Uterus (tissue), 4 donors: ENCODE data around the gene PUS1. TPM values are rescaled to one million over a fixed set of nuclear protein-coding genes. Genes with fewer than 3 reads are reported as not detected.

Experiments used
- DNase-seq, 2 donors: peaks; one replicate each; pipeline ENCODE4 v3.0.0-alpha.2; 2019 to 2020
- H3K27ac ChIP-seq, 2 donors: fragments of 200-600 bp; sonication (generic); 1 replicate in 1 of 2; 2 replicates in 1 of 2; pipeline ENCODE4 v1.5.1; 2016 to 2018
- H3K27me3 ChIP-seq, 2 donors: fragments of 200-600 bp; sonication (generic); one replicate each; pipeline ENCODE4 v1.5.1; 2018 to 2019; ENCODE audit warnings: control low read depth in 1 of 2
- H3K36me3 ChIP-seq, 2 donors: fragments of 200-600 bp; sonication (generic); one replicate each; pipeline ENCODE4 v1.5.1; 2019; ENCODE audit warnings: control low read depth in 1 of 2
- H3K4me1 ChIP-seq, 2 donors: fragments of 200-600 bp; sonication (generic); one replicate each; pipeline ENCODE4 v1.5.1; 2018 to 2019; ENCODE audit warnings: control low read depth in 1 of 2
- H3K4me3 ChIP-seq, 2 donors: fragments of 200-600 bp; sonication (generic); 1 replicate in 1 of 2; 2 replicates in 1 of 2; pipeline ENCODE4 v1.5.1; 2018 to 2019; ENCODE audit warnings: mild to moderate bottlenecking in 1 of 2
- H3K9me3 ChIP-seq, 2 donors: fragments of 200-600 bp; sonication (generic); one replicate each; pipeline ENCODE4 v1.5.1; 2019; ENCODE audit warnings: control low read depth in 1 of 2
- CTCF ChIP-seq, 4 experiments: fragments of 200-600 bp in 2 of 4; fragments of 450-650 bp in 2 of 4; sonication (generic) in 2 of 4; IDR thresholded peaks; one replicate each; pipeline ENCODE4 v1.5.1; 2016 to 2019; ENCODE audit warnings: antibody characterized with exemption in 4 of 4, mild to moderate bottlenecking in 2 of 4, moderate library complexity in 1 of 4
- POLR2A ChIP-seq, 2 donors: fragments of 450-650 bp; IDR thresholded peaks; one replicate each; pipeline ENCODE4 v1.6.1; 2016; ENCODE audit warnings: antibody characterized with exemption in 2 of 2, mild to moderate bottlenecking in 1 of 2, moderate library complexity in 1 of 2
- intact Hi-C: fragments of 100-400 bp; cut with DNase I; formaldehyde crosslinking; loops from one replicate; pipeline ENCODE4 v1.15.1; 2023; ENCODE audit warnings: low total_unique reads
- total RNA-seq, 4 donors: library from RNA; depleted of rRNA in 3 of 4; stranded (reverse); fragments of >200 nt in 3 of 4; gene quantifications; one replicate each; pipeline versions ENCODE4 v1.1.0 to v1.2.4, GENCODE V29; 2014 to 2023
- donor health status: DM: yes; HTN: yes; CAD: no.

PUS1 gene
- total RNA-seq, 4 donors from 2014 or later: 0.59 to 29.2 (median 12.5) TPM

- H3K9me3 ChIP-seq: no peaks in the 10 kb centered on the region
- intact Hi-C loops: no loop called here
- no peaks in the 10 kb centered on the region for H3K36me3 ChIP-seq
- H3K27me3 ChIP-seq: no peaks in the 10 kb centered on the region
- no peak for DNase-seq
- H3K4me3 ChIP-seq: no peak overlapping the region
- H3K27ac ChIP-seq: no peak overlapping the region
- peaks cover 0 to 6% of the 10 kb centered on the region in 2 donors for H3K4me1 ChIP-seq
- no peak for TF ChIP-seq CTCF (IDR thresholded peaks at IDR 0.05)
- no peak for TF ChIP-seq POLR2A (IDR thresholded peaks at IDR 0.05)
These were observed 5.5 kb downstream of the PUS1 start for GRCh38 chr12:131934535-131934934.

DNA sequence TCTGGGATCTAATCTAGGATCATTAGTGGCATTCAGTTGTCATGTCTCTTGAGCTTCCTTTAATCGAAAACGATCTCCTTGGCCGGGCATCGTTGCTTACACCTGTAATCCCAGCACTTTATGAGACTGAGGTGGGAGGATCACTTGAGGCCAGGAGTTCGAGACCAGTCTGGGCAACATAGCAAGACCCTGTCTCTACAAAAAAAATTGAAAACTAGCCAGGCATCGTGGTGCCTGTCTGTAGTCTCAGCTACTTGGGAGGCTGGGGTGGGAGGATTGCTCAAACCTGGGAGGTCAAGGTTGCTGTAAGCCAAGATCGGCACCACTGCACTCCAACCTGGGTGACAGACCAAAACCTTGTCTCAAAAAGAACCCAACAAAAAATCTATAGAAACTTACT is 9.0 kb downstream of the PUS1 start:
- no peak for DNase-seq
- Histone ChIP-seq H3K27ac (no peak overlapping the region), H3K36me3 (no peaks in the 10 kb centered on the region), H3K4me3 (no peak overlapping the region), H3K27me3 (no peaks in the 10 kb centered on the region), H3K4me1 (no peaks in the 10 kb centered on the region), H3K9me3 (no peaks in the 10 kb centered on the region)
- TF ChIP-seq CTCF (IDR thresholded peaks at IDR 0.05): no peak
- TF ChIP-seq POLR2A (IDR thresholded peaks at IDR 0.05): no peak
- intact Hi-C loops: no loop called here

DNA sequence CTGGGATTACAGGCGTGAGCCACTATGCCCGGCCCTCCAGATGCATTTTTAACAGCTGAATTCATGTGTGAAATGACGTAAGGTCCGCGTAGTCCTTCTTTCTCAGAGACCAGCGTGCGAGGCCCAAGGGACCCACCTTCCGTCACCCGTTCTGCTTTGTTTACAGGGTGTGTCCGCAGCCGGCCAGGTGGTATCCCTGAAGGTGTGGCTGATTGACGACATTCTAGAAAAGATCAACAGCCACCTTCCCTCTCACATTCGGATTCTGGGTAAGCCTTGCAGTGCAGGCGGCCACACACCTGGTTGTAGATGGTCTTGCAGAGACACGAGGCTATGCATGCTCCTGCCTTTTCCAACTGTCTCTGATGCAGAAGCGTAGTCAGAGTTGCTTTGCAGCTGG is 9.9 kb downstream of the PUS1 start:
- no peaks in the 10 kb centered on the region for H3K36me3 ChIP-seq
- H3K4me3 ChIP-seq: no peak overlapping the region
- no peak overlapping the region for H3K27ac ChIP-seq
- intact Hi-C loops: no loop called here
- DNase-seq: no peak
- no peak for TF ChIP-seq POLR2A (IDR thresholded peaks at IDR 0.05)
- H3K9me3 ChIP-seq: no peaks in the 10 kb centered on the region
- H3K27me3 ChIP-seq: no peaks in the 10 kb centered on the region
- no peaks in the 10 kb centered on the region for H3K4me1 ChIP-seq

DNA sequence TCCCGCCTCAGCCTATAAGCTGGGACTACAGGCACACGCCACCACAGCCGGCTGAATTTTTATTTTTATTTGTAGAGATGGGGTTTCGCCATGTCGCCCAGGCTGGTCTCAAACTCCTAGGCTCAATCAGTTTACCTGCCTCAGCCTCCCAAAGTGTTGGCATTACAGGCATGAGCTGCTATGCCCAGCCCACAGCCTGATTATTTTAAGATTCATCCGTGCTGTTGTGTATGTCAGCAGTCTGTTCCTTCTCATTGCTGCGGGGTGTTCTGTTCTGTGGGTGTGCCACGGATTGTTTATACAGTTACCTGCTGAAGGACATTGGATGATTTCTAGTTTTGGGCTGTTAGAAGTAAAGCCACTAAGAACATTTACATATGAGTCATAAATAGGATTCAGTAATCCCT is 11.1 kb downstream of the PUS1 start:
- intact Hi-C loops: no loop called here
- no peaks in the 10 kb centered on the region for H3K27me3 ChIP-seq
- H3K4me1 ChIP-seq: no peaks in the 10 kb centered on the region
- no peak overlapping the region for H3K27ac ChIP-seq
- H3K4me3 ChIP-seq: no peak overlapping the region
- no peak for DNase-seq
- TF ChIP-seq CTCF (IDR thresholded peaks at IDR 0.05) (no peak), POLR2A (IDR thresholded peaks at IDR 0.05) (no peak)
- no peaks in the 10 kb centered on the region for H3K9me3 ChIP-seq
- no peaks in the 10 kb centered on the region for H3K36me3 ChIP-seq

DNA sequence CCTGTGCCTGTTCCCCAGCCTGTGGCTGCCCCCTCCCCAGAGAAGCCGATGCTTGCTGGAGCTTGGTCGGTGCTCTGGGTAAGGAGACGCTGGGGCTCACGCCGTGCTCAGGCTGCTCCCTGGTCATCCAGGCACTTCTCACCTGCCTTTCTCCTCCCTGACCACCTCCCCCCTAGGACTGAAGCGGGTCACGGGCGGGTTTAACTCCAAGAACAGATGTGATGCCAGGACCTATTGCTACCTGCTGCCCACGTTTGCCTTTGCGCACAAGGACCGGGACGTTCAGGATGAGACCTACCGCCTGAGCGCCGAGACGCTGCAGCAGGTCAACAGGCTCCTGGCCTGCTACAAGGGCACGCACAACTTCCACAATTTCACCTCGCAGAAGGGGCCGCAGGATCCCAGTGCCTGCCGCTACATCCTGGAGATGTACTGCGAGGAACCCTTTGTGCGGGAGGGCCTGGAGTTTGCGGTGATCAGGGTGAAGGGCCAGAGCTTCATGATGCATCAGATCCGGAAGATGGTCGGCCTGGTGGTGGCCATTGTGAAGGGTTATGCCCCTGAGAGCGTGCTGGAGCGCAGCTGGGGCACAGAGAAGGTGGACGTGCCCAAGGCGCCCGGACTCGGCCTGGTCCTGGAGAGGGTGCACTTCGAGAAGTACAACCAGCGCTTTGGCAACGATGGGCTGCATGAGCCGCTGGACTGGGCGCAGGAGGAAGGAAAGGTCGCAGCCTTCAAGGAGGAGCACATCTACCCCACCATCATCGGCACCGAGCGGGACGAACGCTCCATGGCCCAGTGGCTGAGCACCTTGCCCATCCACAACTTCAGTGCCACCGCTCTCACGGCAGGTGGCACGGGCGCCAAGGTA is 12.3 kb downstream of the PUS1 start:
- TF ChIP-seq CTCF (IDR thresholded peaks at IDR 0.05) (no peak), POLR2A (IDR thresholded peaks at IDR 0.05) (no peak)
- Histone ChIP-seq H3K27me3 (no peaks in the 10 kb centered on the region), H3K4me1 (no peaks in the 10 kb centered on the region), H3K4me3 (no peak overlapping the region), H3K36me3 (no peaks in the 10 kb centered on the region), H3K9me3 (no peaks in the 10 kb centered on the region), H3K27ac (no peak overlapping the region)
- intact Hi-C loops: no loop called here
- DNase-seq: no peak
